ENCODE measurements around the gene MZB1. TPM values are rescaled to one million over a fixed set of nuclear protein-coding genes. Genes with fewer than 3 reads are reported as not detected.

The MZB1 gene
- total RNA-seq, 2 donors from 2014 or later = 0.55 to 1.2 TPM

DNA sequence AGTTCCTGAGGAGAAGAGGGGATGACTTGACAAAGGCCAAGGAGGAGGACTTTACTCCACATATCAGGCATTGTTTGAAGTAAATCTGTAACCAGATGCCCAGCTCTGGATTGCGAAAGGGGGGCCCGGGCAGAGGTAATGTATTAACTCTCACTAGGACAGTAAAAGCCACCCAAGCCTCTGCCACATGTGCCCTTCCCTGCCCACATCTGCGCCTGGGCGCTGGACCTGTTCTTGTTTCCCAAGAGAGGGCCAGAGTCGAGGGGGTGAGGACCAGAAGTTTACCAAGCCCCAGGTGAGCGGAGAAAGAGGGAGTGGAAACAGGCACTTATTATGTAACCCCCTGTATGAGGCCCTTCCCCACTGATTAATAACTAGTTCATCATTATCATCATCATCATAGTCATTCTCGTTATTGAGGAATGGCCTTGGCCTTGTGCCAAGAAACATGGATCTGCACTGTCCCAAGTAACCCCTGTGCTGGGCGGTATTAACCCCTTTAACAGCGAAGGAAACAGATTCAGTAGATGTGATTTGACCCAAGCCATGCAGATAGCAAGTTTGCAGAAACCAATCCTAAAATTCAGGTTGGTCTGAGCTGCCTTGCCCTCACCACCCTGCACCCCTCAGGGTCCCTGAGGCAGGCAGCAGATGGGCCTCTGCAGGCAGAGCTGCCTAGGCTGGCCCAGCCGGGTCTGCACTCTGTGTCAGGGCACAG, 6.3 kb downstream of the MZB1 start, which contains the start of gene SLC23A1:
Gene SLC23A1, minus strand, starts transcription at position 23 of the 718 bp plus-strand sequence. CDS start 44 bp downstream, outside the sequence.
- no peak for ATAC-seq
- no peak for DNase-seq
- intact Hi-C loops (cut with DNase I) = no loop called here

DNA sequence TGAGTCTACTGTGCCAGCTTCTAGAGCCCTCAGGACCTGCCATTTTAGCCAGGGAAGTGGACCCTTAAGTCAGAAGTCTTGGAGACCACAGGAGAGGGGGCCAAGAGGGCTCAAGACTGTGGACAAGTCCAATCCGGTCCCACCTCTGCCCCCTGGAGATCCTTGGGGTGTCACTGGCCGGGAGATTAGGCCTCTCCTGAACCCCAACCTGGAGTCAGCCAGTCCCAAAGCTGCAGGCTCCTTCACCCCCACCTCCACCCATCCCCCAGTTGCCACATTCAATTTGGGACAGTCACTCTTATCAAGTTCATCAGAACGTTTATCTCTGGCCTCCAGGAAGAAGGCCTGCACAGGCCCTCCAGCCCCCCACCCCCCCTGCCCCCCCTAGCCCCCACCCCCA, 6.9 kb downstream of the MZB1 start:
- ATAC-seq (no peak), DNase-seq (no peak)
- intact Hi-C loops (cut with DNase I) = no loop called here

GRCh38 chr5:139381837-139382761, 7.6 kb downstream of the MZB1 start:
- intact Hi-C loops (cut with DNase I) = no loop called here
- DNase-seq (no peak), ATAC-seq (no peak)

DNA sequence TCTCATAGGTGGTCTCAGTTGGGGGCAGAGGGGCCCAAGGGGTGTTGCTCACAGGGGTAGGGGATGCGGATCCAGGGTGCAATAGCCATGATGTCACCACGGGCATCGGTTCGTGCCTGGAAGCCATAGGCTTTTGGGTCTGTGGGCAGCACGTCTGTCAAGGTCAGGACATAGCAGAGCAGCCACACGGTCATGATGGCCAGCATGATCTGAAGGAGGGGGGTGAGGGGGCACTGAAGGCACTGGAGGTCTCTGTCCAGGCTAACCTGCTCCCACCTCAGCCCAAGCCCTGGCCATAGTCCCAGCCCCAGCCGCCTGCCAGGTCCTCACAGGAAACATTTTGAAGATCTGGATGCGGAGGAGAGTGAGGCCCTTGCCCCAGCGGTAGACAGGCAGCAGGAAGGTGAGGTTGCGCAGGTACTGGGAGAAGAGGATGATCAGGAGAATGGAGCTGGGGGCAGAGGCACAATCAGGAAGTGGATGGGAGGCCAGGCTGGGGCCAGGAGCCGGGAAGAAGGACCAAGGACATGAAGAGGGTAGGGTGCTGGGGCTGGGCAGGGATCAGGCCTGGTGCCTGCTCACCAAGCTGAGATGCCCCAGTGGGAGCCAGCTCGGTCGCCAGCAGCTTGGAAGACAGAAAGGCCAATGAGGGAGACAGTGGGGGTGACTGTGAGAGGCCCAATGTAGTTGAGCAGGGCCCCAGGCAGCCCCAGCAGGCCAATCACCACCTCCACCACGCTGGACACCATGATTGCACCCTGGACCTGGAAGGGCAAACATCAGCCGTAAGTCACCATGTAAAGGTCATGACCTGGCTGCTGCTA, 9.9 kb downstream of the MZB1 start:
- intact Hi-C loops (cut with DNase I) = no loop called here

DNA sequence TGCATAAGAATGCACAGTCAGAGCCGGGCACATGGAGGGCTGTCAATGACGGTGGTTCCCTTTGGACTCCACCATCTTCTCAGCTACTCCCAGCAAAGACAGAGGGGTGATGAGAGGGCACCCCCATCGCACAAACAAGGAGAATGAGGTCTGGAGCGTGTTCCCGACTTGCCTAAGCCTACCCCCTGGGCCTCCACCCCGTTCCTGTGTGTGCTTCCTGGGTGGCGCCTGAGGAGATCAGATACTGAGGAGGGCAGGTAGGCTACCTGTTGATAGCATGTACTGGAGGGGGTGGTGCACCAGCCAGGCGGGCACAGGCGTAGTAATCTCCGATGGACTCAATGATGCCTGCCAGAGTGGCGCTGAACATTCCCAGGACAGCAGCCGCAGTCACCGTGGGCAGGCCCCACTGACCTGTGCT, 10.8 kb downstream of the MZB1 start:
- DNase-seq = no peak
- intact Hi-C loops (cut with DNase I) = no loop called here
- ATAC-seq = no peak

More for the DNA sequence above, 9.9 kb downstream of the MZB1 start:
- no peak for DNase-seq
- ATAC-seq = no peak

- DNase-seq (no peak), ATAC-seq (no peak)
- intact Hi-C loops (cut with DNase I) = no loop called here
These were observed 11.4 kb downstream of the MZB1 start for GRCh38 chr5:139378101-139378825.

- ATAC-seq (no peak), DNase-seq (no peak)
- intact Hi-C loops (cut with DNase I) = no loop called here
These were observed 12.5 kb downstream of the MZB1 start for GRCh38 chr5:139377226-139377625.

DNA sequence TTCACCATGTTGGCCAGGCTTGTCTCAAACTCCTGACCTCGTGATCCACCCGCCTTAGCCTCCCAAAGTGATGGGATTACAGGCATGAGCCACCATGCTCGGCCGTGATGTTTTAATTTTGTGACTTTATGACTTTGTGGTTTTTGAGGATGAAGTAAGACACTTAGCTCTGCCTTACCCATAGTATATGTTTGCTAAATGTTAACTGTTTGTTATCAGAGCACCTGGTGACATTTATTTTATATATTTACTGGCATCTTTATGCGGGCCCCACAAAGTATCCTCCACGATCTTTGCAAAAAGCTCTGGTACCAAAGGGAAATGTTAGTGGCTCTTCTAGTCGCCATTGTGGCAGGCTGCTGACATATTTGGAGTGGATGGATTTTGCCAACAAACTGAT, 13.3 kb downstream of the MZB1 start:
- ATAC-seq = no peak
- DNase-seq = no peak
- intact Hi-C loops (cut with DNase I) = no loop called here

- no peak for DNase-seq
- intact Hi-C loops (cut with DNase I) = no loop called here
- no peak for ATAC-seq
These were observed 14.8 kb downstream of the MZB1 start for GRCh38 chr5:139374909-139375308.

DNA sequence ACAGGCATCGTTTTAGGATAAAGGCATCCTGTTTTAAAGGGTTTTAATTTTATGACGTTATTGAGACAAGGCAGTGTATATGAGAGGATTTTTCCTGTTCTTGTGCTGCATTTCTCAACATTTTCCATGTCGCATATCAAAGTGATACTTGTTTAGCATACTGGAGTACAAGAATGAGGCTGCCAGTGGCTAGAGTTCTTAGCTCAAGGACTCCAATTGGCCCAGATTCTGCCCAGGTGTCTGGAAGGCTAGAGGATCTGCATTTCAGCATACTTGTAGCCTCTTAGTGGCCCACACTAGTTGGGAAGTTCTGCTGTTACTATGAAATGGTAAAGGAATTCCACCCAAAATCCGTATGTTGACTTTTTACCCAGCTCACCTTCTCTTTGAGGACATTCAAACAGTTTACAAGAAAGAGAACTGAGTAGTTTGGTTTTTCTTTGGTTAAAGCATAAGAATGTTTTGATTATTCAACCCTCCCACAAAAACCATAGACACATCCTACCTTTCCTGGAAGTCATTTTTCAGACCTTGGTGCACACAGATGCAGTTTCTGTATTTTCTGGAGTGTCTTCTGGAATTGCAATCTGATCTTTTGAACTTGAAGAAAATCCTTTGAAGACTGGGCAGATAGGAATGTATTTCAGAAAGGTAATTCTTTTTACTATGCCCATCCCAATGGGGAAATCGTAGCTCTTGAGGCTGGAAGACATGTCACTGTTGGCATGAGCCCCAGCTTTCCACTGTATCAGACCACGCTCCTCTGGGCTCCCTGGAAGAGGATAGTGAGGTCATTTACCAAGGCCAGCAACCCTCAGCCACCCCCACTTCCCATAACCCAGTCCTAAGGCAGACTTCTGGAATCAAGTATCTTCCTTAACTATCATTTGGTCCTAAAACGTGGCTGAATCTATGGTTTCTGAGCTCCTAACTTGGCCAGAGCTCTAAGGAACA, 18.0 kb downstream of the MZB1 start:
- intact Hi-C loops (cut with DNase I) = no loop called here
- ATAC-seq (peak in 1 of 2 donors; percentile 24), DNase-seq (peak; percentile 45)

DNA sequence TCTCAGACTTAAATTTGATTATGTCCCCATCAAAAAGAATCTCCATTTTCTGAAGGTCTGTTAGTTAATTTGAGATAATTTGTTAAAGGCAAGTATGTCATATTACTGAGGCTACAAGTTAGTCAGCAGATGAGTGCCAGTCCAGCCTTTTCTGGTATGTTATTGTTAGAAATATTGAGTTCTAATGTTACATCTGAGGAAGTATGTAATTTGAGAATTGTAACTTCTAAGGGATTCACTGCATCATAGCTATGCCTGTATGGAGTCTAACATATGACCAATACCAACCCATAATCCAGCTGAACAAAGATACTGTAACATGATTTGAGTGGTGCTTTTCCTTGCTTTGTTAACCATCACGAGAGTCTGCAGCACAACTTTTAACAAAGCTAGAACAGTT, 20.5 kb downstream of the MZB1 start:
- ATAC-seq (no peak), DNase-seq (no peak)
- intact Hi-C loops (cut with DNase I) = no loop called here

GRCh38 chr5:139368613-139369012, 21.1 kb downstream of the MZB1 start:
- intact Hi-C loops (cut with DNase I) = no loop called here
- DNase-seq (no peak), ATAC-seq (no peak)

DNA sequence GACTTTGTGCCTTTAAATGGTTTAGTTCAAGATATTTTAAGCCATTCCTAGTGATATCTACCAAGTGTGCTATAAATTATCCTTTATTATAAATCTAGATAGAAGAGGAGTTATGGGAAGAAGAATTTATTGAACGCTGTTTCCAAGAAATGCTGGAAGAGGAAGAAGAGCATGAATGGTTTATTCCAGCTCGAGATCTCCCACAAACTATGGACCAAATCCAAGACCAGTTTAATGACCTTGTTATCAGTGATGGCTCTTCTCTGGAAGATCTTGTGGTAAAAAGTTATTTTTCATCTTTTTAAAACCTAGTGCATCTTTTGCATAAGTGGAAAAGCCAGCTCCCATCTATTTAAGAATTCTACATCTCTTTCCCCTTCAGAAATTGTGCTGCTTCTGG, 25.2 kb downstream of the MZB1 start:
- intact Hi-C loops (cut with DNase I) = no loop called here
- ATAC-seq = no peak
- DNase-seq = no peak

- no peak for DNase-seq
- no peak for ATAC-seq
- intact Hi-C loops (cut with DNase I) = no loop called here
These were observed 25.8 kb downstream of the MZB1 start for GRCh38 chr5:139363937-139364336.

- intact Hi-C loops (cut with DNase I) = no loop called here
- DNase-seq (no peak), ATAC-seq (no peak)
These were observed 27.8 kb downstream of the MZB1 start for GRCh38 chr5:139361835-139362429.

GRCh38 chr5:139360384-139360783, 29.3 kb downstream of the MZB1 start:
- no peak for ATAC-seq
- DNase-seq = no peak
- intact Hi-C loops (cut with DNase I) = no loop called here

- intact Hi-C loops (cut with DNase I) = no loop called here
- DNase-seq = no peak
- ATAC-seq = no peak
These were observed 31.6 kb downstream of the MZB1 start for GRCh38 chr5:139358064-139358463.
